Measurements from ENCODE around the gene DENND2A. TPM values are rescaled to one million over a fixed set of nuclear protein-coding genes. Genes with fewer than 3 reads are reported as not detected.

DENND2A gene
- total RNA-seq, 1 experiment from 2014 or later, result 10.0 TPM

GRCh38 chr7:140684066-140684950, 43.7 kb upstream of the DENND2A start:
- Mint-ChIP-seq H3K27ac (no peak overlapping the region), H3K27me3 (ENCODE audit: low read depth) (no peaks in the 10 kb centered on the region), H3K4me1 (no peaks in the 10 kb centered on the region), H3K9me3 (no peaks in the 10 kb centered on the region), H3K36me3 (peaks cover 9% of the 10 kb centered on the region), H3K4me3 (no peak overlapping the region)
- TF ChIP-seq RELA (CRISPR knock-in tag; IDR thresholded peaks at IDR 0.05; ENCODE audit: borderline replicate concordance) (no peak), MLX (CRISPR knock-in tag; IDR thresholded peaks at IDR 0.05) (no peak), JAZF1 (CRISPR knock-in tag; IDR thresholded peaks at IDR 0.05) (no peak), ZNF396 (CRISPR knock-in tag; IDR thresholded peaks at IDR 0.05; ENCODE audit: borderline replicate concordance) (no peak), ATF6 (CRISPR knock-in tag; IDR thresholded peaks at IDR 0.05) (no peak), CDX4 (CRISPR knock-in tag; IDR thresholded peaks at IDR 0.05; ENCODE audit: borderline replicate concordance) (no peak), ZSCAN18 (CRISPR knock-in tag; IDR thresholded peaks at IDR 0.05) (no peak), ZNF671 (CRISPR knock-in tag; IDR thresholded peaks at IDR 0.05) (no peak), ZNF263 (CRISPR knock-in tag; IDR thresholded peaks at IDR 0.05; ENCODE audit: low read depth) (no peak), PRDM15 (CRISPR knock-in tag; IDR thresholded peaks at IDR 0.05) (no peak), EMX1 (CRISPR knock-in tag; IDR thresholded peaks at IDR 0.05) (no peak), ATF1 (CRISPR knock-in tag; IDR thresholded peaks at IDR 0.05) (no peak), MXD4 (CRISPR knock-in tag; IDR thresholded peaks at IDR 0.05; ENCODE audit: borderline replicate concordance) (no peak)
- TF ChIP-seq, protein P1, sequence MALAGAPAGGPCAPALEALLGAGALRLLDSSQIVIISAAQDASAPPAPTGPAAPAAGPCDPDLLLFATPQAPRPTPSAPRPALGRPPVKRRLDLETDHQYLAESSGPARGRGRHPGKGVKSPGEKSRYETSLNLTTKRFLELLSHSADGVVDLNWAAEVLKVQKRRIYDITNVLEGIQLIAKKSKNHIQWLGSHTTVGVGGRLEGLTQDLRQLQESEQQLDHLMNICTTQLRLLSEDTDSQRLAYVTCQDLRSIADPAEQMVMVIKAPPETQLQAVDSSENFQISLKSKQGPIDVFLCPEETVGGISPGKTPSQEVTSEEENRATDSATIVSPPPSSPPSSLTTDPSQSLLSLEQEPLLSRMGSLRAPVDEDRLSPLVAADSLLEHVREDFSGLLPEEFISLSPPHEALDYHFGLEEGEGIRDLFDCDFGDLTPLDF (CRISPR knock-in tag; IDR thresholded peaks at IDR 0.05), result no peak
- ATAC-seq (no peak), DNase-seq (ENCODE audit: low spot score) (no peak)
- CTCF ChIA-PET, result interaction anchor here (0.9 kb wide), 1 partner anchor 42 kb away, joined by 3 read pairs; no protein-coding TSS in a partner anchor
- POLR2A ChIA-PET, result no interaction called here

DNA sequence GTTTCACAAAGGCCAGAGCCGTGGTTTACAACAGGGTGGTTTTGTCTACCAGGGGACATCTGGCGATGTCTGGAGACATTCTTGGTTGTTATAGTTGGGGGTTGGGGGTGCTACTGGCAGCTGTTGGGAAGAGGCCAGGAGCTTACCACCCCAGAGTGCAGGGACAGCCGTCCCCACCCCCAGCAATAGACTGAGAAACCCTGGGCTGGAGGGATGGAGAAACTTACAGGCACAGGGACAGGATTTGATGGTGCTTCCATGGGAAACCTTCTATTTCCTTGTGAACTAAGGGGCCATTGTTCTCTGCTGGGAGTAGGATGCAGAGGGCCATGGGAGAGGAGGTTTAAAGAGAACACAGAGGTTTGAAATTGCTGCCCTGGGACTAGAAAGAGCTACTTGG, 43.0 kb upstream of the DENND2A start:
- no peaks in the 10 kb centered on the region for H3K27me3 Mint-ChIP-seq (ENCODE audit: low read depth)
- POLR2A ChIA-PET, result no interaction called here
- no peak overlapping the region for H3K4me3 Mint-ChIP-seq
- H3K36me3 Mint-ChIP-seq, result peaks cover 12% of the 10 kb centered on the region
- no peaks in the 10 kb centered on the region for H3K4me1 Mint-ChIP-seq
- H3K27ac Mint-ChIP-seq, result no peak overlapping the region
- DNase-seq (ENCODE audit: low spot score) (no peak), ATAC-seq (no peak)
- no peaks in the 10 kb centered on the region for H3K9me3 Mint-ChIP-seq
- CTCF ChIA-PET, result interaction anchor here (0.9 kb wide), 1 partner anchor 43 kb away, joined by 3 read pairs; no protein-coding TSS in a partner anchor
- TF ChIP-seq, protein P2, sequence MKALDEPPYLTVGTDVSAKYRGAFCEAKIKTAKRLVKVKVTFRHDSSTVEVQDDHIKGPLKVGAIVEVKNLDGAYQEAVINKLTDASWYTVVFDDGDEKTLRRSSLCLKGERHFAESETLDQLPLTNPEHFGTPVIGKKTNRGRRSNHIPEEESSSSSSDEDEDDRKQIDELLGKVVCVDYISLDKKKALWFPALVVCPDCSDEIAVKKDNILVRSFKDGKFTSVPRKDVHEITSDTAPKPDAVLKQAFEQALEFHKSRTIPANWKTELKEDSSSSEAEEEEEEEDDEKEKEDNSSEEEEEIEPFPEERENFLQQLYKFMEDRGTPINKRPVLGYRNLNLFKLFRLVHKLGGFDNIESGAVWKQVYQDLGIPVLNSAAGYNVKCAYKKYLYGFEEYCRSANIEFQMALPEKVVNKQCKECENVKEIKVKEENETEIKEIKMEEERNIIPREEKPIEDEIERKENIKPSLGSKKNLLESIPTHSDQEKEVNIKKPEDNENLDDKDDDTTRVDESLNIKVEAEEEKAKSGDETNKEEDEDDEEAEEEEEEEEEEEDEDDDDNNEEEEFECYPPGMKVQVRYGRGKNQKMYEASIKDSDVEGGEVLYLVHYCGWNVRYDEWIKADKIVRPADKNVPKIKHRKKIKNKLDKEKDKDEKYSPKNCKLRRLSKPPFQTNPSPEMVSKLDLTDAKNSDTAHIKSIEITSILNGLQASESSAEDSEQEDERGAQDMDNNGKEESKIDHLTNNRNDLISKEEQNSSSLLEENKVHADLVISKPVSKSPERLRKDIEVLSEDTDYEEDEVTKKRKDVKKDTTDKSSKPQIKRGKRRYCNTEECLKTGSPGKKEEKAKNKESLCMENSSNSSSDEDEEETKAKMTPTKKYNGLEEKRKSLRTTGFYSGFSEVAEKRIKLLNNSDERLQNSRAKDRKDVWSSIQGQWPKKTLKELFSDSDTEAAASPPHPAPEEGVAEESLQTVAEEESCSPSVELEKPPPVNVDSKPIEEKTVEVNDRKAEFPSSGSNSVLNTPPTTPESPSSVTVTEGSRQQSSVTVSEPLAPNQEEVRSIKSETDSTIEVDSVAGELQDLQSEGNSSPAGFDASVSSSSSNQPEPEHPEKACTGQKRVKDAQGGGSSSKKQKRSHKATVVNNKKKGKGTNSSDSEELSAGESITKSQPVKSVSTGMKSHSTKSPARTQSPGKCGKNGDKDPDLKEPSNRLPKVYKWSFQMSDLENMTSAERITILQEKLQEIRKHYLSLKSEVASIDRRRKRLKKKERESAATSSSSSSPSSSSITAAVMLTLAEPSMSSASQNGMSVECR (CRISPR knock-in tag; IDR thresholded peaks at IDR 0.05; ENCODE audit: borderline replicate concordance), result no peak
- TF ChIP-seq ZNF423 (CRISPR knock-in tag; IDR thresholded peaks at IDR 0.05) (no peak), ZBTB21 (CRISPR knock-in tag; IDR thresholded peaks at IDR 0.05; ENCODE audit: borderline replicate concordance) (no peak), ZSCAN18 (CRISPR knock-in tag; IDR thresholded peaks at IDR 0.05) (no peak), SMAD4 (CRISPR knock-in tag; IDR thresholded peaks at IDR 0.05) (no peak)
